HG03175 (cell line): Measurements from ENCODE around the gene KIAA0753.

ENCODE experiments used
- ATAC-seq: cut with Tn5 transposase; IDR thresholded peaks from one replicate; pipeline ENCODE4 v1.9.1; 2021; ENCODE audit warnings: mild to moderate bottlenecking, moderate library complexity; ENCODE audit not compliant: unreplicated experiment

The KIAA0753 gene

DNA sequence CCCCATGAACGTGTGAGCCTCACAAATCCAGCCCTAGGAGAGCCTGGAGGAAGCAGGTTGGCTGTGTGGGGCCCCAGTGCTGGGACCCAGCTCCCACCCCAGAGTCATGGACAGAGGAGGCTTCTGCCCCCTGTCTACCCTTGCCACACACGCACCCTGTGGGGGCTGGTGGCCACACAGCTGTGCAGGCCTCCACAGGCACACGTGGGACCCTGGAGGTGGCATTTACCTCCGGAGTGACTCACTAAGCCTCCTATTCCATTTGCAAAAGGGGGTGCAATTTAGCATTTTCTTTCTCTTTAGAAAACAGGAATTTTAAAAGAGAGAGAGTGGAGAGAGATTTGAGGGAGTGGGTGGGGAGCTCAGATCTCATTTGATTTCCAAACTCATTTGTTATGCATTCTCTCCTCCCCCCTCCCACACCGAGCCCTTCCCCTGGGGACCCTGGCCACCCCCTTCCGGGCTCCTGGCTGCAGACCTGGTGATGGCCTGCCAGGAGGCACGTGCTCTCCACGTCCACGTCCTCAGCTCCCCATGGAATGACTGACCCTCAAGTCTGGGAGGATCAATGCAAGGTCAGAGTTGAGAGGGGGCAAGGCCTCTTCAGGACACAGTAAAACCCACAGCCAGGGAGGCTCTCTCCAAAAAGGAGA lies 91.0 kb downstream of the KIAA0753 start:
- no peak for ATAC-seq

DNA sequence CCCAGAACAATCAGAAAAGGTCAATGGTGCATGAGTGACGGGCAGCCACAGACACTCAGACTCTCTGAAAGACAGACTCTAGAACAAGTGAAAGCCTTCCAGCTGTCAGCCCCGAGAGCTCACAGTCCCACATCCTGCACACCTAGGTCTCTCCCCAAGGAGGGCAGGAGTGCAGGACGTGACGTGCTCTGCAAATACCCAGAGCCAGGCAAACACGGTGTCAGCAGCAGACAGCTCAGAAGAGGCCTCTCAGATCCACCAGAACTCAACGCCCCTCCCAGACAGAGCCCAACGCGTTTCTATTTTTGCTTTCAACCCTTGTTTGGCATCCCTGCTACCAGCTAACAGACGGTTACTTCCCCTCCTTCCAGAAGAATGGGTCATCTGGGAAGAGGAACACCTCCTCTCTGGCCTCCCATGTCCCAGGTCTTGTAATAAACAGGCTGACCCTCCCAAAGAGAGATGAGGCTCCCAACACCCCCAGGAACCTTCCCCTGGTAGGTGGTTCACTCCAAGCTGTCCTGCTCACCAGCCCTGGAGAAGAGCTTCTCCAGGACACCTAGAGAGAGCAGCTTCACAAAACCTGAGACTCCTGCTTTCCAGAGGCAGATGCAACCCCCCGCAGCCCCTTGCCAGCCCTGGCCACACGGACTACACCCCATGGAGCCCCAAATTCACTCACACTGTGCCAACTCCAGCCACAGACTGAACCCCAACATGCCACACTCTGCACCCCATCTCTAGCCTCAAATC lies 91.8 kb downstream of the KIAA0753 start:
- ATAC-seq: no peak

DNA sequence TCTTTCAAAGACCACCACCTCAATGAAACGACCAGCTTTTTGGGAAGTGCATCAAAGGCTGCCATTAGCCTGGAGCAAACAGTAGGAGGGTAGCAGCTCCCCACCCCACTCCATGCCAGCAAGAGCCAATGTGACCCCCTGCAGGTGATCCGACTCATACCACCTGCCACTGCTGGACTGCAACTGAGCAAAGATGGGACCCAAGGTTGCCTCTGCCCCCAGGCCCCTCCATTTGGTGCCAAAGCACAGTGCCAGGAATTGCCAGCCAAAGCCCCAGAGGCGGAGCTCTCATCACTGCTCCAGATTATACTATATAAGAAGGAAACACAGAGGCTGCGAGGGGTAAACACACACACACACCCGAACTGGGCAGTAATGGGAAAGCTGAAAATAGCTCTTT lies 92.5 kb downstream of the KIAA0753 start:
- no peak for ATAC-seq

DNA sequence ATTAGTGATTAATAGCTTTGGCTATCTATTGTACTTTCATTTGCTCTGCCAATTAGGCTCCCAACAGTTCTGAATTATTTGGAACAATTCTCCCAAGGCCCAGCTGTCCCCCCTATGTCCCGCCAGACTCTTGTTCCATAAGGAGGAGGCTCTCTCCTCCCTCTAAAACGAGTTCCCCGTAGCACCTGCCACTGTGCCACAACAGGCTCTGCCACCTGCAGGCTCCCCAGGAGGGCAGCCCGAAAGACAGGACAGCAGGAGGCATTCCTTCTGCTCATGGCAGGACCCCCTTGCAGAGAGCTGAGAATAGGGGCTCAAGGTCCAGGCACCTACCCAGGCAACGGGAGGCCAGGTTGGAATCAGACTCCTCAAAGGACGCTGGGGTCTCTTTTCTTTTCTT lies 93.2 kb downstream of the KIAA0753 start:
- no peak for ATAC-seq

DNA sequence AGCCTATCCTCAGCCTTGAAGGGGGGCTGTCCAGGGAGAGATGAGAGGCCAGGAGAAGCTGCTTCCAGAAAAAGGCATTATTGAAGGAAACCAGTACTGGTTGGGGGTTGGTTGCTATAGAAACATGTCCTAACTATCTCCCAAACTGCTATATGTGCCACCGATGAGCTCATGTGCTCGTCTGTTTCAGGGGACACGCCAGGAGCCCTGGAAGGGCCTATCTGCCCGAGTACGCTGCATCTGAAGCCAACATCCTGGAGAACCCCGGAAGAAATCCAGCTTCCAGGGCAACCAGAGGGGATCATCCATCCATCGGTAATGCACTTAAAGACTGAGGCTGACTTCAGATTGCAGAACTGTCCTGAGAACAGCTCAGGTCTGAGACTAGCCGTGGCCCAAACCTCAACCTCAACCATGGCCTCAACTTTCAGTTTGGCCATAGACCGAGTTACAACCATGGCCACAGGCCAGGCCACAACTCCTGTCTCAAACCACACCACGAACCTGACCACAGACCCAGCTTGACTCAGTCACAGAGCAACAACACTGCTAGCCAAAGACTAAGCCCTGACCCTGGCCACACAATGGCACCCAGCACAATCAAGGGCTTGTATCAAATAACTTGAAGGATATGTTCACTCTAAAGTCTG lies 94.3 kb downstream of the KIAA0753 start:
- no peak for ATAC-seq

DNA sequence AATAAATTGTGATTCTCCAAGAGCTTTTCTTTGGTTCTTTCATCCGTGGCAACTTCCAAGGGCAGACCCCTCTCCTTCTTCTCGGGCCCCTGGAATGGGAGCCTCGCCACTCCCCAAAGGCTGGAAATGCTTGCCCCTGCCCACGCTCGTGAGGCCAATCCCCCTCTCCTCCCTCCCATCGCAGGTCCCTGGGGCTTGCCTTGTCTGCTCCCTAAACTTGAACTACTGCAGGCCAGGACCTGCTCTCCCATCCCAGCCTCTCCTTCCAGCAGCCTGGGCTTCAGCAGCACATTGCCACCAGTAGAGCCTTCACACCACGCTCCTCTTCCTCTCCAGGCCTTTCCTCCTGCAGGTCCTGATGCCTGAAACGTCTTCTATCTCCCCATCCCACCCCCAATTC lies 95.2 kb downstream of the KIAA0753 start:
- no peak for ATAC-seq

DNA sequence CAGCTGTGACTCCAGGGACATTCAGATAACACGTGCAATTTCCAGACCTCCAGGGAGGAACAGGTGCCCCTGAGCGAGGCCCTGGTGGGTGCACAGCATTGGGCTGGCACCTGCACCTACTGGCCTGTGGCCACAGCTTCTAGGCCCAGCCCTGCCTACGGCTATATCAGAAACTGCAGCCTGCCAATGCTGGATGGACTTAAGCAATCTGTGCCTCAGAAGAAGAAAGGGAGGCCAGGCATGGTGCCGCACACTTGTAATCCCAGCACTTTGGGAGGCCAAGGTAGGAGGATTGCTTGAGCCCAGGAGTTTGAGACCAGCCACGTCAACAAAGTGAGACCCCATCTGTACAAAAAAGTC lies 96.5 kb downstream of the KIAA0753 start:
- no peak for ATAC-seq

DNA sequence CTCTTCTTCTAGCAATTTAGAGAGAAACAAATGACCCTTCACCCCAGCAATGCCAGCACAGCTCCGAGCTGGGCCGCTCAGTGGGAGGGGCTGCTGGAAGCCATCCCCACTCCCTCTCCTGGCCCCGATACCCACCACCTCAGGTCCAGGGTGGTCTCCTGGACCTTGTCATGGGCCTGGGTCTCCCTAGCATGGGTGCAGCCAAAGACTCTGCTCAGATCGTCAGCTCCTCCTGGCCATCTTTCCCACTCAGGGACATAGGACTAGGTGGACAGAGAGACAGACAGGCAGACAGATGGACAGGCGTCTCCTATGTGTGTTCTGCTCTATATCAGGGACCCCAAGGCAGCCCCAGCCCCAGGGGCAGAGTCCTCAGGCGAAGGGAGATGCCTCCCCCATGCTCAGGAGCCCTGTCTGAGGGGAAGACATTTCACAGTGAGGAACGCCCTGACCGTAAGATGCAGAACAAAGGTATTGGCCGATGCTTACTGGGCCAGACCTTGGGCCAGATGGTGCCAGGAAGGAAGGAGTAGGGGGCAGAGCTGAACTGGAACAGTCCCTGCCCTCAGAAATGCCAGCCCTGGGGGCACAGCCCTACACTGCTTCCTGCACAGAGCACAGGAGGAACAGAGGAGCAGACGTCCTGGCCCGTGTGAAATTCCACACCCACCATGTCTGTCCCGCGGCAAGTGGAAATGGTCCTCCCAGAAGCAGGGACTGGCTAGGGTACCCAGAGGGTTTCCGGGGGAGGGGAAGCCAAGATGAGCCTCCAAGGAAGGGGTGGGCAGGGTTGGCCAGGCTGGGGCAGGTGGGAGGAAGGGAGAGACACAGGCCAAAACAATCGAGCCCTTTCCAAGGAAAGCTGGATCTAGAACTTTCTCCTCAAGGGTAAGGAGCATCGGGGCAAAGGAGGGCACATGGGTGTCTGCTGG lies 97.2 kb downstream of the KIAA0753 start:
- ATAC-seq: no peak

DNA sequence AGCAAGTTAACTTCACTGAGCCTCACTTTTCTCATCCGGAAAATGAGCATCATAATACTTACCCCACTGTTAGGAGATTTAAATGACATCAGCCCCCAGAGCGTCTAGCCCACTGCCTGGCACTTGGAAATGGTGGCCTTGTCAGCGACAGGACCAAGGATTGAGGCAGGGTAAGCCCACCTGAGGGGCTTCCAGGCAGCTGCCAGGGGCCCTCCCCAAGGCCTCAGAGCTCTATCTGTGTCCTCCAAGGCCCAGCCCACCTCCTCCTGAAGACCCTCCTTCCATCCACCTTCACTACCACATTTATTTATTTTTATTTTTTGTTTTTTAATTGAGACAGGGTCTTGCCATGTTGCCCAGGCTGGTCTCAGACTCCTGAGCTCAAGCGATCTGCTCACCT lies 97.9 kb downstream of the KIAA0753 start:
- ATAC-seq: no peak

DNA sequence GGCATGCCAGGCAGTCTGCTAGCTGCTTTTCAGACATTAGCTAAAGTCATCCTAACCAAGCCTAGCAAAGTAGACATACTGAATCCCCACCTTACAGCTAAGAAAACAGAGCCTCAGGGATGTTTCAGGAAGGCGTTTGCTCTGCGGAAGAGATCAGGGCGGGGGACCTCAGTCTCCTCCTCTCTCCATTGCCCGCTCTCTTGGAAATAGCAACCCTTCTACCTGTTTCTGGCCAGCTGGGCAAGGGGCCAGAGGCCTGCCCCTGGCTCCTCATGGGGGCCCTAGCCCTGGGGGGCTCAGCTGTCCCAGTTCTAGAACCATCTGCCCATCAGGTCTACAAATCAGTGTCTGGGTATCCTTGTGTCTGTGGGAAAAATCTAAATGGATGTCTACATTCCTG lies 98.6 kb downstream of the KIAA0753 start:
- no peak for ATAC-seq

DNA sequence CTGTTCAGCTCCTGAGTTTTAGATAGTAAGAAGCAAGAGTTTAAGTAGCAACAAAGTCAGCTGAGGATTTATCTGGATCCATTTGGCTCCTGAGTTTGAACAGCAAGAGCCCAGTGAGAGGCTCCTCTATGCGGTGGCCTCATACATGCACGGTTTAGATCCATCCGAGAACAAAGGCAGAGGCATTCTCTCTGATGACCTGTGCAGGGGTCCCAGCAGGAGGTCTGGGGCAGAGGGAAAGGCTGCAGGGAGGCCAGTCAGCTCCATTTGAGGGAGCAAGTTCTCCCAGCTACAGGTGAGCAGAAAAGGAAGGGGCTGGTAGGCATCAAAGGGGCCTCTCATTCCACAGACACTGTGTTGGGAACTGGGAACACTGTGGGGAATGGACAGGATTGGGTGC lies 100.6 kb downstream of the KIAA0753 start:
- ATAC-seq: no peak

DNA sequence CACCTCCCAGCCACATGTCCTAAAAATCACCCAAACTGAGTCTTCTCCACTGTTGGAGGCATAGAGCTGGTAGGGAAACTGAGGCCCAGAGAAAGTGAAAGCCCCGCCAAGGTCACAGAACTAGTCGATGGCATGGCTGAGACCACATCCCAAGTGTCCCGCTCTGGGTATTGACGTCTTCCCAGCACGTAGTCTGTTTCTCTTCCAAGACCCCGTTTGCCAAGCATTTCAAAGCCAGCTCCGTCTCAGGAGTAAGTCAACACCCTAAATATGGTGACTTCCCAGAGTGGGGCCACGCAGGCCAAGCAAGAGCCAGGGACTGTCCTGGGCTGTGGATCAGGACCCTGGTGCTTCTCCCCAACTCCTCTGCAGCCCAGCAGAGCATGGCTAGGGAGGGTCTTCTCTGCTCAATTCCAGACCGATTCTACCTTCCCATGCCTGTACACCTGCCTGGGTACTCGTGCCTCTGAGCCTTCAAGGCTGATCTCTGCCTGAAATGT lies 103.9 kb downstream of the KIAA0753 start:
- no peak for ATAC-seq

DNA sequence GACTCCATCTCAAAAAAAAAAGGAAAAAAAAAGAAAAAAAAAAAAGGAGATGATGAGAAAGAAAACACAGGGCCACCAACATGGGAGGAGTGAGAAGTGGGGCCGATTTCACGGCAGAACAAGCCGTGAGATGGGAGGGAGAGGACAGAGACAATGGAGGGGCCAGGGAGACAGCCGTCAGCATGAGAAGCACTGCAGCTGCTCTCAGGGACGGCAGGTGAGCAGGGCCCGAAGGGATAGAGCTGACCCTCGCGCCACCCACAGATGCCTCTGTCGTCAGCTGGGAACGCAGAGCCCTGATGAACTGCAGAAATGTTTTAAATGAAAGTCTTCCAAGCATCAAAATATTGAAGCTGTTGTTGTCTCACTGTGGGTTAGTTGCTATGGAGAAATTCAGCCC lies 104.5 kb downstream of the KIAA0753 start:
- ATAC-seq: no peak

DNA sequence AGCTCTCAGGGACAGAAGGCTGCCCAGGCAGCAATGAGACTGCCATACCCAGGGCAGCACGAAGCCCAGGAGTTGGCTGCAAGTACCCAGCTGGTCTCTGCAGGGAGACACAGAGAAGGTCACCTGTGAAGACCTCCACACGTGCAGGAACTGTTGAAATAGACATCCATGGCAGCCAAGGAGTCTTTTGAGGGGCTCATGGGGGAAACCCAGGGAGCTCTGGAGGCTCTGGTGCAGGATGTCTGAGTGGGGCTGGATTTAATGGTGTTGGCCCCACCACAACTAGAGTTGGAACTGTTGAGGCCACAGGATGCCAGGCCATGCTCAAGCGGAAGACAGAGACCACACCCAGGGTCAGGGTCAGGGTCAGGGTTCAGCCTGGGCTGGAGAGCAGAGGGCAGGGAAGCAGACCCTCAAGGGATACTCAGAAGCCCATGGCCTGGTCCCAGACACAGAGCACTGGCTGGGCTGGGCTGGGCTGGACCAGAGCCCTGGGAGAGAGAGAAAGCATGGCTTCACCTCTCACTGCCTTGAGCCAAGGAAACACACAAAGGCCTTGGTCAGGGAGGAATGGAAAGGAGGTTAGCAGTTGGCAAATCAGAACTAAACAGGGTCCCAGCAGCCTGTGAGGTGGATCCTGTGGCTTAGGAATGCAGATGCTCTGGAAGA lies 105.5 kb downstream of the KIAA0753 start:
- ATAC-seq: no peak

DNA sequence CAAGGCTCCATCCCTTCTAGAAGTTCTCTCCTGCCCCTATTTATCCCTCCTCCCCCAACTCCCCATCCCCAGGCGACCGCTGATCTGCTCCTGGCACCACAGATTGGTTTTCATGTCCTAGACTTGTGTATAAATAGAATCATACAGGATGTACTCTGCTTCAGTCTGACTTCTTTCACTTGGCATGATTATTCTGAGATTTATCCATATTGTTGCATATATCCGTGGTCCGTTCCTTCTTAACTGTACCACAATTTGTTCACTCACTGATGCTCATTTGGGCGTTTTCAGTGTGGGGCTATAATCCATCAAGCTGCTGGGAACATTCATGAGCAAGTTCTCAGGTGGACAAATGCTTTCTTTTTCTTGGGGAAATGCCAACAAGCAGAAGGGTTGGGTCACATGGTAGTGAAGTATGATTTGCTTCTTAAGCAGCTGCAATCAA lies 108.0 kb downstream of the KIAA0753 start:
- ATAC-seq: no peak

DNA sequence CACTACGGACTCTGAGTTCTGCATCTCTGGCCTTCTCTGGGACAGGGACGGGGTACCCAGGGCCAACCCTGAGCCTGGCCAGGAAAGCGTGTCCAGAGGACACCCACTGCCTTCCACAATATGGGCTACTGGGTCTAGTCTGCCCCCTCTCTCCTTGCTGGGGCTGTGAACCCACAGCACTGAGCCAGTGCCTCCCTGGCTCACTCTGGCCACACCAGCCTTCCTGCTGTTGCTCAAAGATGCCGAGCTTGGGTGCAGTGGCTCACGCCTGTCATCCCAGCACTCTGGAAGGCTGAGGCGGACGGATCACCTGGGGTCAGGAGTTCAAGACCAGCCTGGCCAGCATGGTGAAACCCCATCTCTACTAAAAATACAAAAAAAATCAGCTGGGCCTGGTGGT lies 108.9 kb downstream of the KIAA0753 start:
- ATAC-seq: no peak

DNA sequence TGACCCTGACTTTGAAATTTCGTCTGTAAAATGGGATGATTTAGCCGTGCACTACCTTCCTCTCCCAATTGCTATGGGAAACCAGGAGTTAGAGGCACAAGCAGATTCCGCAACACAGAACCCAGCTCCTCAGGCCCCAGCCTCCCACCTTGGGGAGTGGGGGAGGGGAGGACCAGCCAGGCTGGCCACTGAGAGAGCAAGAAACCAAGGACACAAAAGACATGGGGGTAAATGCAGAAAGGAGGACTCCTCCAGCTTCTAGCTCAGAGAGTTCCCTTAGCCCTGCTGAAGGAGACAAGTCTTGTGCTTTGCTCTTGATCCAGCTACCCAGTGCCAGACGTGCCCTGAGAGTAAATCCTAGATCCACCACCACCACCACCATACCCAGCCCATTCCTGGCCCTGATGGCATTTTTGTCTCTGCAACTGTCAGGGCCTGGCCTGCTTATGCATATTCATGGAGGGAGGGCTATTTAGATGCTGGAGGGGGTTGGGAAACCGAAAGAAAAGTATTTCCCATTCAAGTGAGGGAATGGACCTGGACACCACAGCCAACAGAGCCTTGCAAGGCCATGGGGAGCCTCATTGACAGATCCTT lies 110.1 kb downstream of the KIAA0753 start:
- ATAC-seq: no peak

DNA sequence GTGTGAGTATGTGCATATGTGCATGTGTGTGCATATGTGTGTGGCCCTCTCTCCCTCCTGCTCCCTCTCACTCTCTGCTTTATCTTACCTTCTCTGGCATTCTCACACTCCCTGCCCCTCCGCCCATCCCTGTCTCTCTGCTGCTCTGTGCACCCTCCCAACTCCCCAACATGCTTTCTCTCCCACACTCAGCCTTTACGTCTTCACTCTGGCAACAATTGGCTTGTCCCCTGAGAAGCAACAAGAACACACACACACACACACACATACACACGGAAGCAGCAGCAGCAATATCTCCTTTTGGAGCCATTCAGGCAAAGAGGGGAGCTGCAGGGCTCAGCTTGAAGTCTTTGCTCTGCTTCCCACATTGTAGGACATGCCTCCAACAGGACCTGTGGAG lies 112.0 kb downstream of the KIAA0753 start:
- ATAC-seq: no peak
